Measurements from ENCODE around the gene BNIP3.
"Not testable (repeated sequence)": the region's sequence is repeated elsewhere in the genome, so short reads cannot be mapped to it uniquely, and the experiment has no call there.

BNIP3 gene

DNA sequence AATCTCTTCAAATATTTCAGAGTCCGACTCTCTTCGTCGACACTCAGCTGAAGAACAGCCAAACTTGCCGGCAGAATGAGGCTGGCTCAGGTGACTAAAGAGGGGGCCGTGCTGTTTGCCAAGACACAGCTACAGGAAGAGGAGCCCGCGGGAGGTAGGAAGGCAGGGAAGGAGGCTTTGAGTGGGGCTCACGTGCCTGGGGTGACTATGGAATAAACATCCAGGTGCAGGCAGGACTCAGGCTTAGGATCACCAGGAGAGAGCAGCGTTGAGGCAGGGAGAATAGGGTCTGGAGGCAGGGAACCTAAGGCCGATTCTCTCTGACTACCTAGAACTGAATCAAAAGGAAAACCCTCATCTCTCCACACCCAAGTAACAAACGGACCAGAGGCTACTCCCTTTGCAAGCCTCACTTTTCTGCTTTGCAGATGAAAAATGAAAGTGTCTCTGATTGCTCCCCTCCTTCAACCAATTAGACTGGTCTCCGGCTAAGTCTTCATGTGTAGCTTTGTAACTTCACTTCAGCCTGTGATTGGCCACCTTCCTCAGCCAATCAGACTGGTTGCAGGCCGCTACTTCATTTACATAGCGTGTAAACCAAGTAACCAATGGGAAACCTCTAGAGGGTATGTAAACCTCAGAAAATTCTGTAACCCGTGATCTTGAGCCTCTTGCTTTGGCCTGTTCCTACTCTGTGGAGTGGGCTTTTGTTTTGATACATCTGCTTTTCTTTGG, 19.7 kb upstream of the BNIP3 start:
- DNase-seq (ENCODE audit: low read depth in 2 of 2) = no peak

DNA sequence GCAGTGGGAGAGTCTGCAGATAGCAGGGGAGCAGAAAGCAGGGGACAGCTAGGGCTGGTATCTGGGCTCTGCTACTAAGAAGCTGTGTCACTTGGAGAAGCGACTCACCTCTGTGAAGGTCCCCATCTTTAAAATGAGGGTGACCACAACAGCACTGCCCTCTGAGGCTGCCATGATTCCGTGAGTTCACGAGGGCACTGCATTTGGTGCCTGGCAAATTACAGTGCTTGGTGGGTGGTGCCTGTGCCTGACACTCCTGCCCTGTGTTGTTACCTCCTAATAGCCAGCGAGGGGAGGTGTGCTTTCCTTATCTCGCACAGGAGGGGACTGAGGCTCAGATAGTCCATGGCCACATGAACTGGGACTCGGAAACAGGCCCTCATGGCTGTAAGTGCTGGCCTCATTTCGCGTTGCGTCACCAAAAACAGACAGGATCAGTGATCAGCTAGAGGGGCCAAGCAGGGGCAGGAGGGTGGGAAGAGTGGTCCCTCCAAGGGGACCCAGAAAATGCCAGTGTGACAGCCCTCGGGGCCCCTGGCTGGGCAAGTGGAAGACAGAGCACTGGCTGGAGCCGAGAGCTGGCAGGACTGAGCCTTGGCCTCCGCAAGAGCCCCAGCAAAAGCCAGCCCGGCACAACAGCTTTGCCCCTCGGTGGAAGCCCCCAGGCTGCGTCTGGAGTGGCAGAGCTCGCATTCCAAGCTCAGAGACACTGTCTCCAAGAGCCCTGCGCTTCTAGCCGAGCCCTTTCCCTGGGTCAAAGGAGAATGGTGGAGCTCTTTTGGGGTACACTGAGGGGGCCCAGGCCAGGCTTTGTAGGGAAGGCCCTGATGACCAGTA, 17.3 kb upstream of the BNIP3 start:
- DNase-seq (ENCODE audit: low read depth in 2 of 2) = no peak

DNA sequence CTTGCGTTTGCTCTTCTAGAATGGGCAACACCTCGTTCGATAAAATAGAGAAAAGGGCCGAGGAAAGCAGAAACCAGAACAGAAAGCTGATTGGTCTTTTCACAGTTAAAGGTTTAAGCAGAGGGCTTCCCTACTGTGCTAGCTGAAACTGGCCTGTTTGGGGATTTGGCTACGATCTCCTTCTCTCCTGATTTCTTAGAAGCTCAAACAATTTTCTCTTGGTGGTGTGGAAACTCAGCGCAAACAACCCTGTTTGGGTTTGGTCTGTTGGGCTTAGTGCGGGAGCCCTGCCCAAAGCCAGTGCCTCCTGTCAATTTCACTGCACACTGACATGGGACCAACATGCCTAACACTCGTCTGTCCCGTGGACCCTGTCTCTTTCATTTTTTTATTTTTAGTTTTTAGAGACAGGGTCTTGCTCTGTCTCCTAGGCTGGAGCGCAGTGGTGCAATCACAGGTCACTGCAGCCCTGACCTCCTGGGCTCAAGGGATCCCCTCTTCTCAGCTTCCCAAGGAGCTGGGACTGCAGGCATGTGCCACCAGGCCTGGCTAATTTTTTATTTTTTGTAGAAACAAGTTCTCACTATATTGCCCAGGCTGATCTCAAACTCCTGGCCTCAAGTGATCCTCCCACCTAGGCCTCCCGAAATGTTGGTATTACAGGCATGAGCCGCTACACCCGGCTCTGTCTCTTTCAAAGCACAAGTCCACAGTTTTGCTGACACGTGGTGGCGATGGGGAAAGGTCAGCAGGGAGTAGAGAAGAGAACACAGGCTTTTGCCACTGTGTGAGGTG, 16.5 kb upstream of the BNIP3 start:
- no peak for DNase-seq (ENCODE audit: low read depth in 2 of 2)

DNA sequence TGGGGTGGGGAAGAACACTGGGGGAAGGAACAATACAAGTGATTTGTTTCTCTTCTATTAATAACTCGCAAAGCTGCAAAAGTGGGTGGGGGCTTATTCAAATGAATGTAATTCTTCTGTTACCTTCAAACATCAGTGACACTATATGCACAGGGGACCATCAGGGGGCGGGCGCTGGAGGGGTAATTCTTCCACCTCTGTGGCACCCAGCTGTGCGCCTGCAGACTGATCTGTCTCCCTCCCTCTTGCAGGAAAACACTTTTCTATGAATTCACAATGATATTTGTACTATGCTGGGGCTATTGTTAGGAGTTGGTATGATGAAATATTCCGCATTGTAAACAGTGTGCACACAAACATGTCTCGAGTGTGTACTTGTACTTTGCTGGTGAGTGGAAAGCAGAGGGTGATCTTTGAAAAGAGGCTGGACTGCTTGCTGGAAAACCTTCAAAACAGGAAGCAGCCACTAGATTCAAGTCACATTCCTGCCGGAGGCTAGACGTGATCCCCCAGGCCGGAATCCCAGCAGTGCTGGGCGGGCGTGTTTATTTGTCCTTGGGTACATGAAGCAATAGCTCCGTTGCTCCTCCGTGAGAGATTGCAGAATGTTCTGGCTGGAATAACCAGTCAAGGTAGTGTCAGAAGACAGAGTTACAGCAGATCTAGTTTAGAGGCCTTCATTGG, 15.8 kb upstream of the BNIP3 start:
- no peak for DNase-seq (ENCODE audit: low read depth in 2 of 2)

DNA sequence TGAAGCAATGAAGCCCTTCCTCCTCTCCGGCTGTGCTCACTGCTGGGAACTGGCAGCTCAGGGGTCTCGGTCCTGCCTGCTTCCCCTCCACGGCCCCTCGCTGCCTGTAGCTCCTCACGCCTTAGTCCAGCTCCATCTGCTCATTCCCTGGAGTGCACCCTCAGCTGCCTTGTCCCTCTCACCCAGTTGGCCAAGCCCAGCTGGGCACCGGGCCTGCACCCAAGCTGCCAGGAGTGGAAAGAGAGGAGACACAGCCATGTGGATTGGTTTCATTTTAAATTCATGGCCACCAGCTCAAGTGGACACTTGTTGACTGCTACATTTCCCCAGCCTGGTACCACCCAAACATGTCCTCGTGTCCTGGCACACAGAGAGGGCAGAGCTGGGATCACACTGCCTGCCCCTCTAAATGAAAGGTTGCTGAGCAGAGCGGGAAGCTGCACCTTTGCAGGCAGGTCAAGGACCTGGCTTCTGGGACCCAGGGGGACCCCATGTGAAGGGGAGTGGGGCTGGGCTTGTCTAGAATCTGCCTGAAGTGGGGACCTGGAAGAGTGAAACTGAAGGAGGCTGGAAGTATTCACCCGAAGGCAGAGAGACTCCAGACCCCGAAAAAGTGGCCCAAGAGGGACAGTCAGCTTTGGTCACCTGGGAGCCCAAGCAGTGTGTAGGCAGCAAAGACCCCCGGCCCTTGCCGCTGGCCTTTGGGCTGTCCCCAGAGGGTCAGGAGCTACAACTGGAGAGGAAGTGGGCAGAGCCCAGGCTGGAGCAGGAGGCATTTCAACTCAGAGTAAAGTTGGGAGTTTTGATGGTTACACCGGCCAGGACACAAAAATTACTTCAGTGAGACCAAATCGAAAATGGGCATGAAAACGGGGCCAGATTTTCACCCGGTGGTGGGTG, 15.0 kb upstream of the BNIP3 start:
- DNase-seq (ENCODE audit: low read depth in 2 of 2) = no peak

DNA sequence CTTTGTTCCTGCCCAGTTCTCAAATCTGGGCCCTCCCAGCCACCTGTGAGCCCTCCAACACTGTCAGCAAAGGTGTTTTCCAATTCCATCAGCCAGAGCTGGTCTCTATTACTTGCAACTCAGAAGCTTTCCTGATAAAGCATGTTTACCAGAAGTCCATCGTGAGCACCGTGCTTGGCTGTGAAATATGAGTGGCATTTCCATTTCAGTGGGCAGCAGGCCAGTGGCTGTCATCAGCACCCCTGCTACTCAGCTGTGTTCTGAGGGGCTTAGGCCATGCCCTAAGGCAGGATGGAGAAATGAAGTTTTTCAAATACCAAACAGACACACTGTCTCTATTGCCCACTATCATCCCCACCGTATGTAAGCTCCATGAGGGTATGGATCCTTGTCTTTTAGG, 12.7 kb upstream of the BNIP3 start:
- no peak for DNase-seq (ENCODE audit: low read depth in 2 of 2)

DNA sequence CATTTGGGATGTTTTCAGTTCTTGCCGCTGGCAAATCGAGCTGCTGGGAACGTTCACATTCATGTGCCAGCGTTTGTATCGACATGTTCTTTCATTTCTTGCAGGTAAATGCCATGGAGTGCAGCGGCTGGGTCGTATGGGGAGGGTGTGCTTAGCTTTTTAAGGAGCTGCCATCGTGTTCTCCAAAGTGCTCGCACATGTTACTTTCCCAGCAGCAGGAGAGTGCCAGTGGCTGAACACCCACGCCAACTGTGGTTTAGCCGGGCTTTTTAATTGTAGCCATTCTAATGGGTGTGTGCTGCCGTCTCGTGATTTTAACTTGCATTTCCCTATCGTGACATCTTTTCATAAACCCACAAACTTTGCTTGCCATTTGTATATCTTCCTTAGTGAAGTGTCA, 11.6 kb upstream of the BNIP3 start:
- no peak for DNase-seq (ENCODE audit: low read depth in 2 of 2)

DNA sequence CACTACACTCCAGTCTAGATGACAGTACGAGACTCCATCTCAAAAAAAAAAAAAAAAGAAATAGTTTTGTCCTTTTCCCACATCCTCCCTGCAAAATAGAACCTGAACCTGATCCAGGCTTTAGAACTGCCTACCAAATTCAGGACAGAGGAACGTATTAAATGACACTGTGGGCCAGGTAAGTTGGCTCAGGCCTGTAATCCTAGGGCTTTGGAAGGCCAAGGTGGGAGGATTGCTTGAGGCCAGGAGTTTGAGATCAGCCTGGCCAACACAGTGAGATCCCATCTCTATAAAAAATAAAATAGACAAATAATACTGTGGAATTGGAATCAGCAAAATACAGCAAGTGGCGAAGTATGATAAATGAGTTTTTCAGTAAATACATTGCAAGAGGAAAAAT, 10.0 kb upstream of the BNIP3 start:
- DNase-seq (ENCODE audit: low read depth in 2 of 2) = no peak

DNA sequence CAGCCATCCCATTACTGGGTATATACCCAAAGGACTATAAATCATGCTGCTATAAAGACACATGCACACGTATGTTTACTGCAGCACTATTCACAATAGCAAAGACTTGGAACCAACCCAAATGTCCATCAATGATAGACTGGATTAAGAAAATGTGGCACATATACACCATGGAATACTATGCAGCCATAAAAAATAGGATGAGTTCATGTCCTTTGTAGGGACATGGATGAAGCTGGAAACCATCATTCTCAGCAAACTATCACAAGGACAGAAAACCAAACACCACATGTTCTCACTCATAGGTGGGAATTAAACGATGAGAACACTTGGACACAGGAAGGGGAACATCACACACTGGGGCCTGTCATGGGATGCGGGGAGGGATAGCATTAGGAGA, 6.1 kb upstream of the BNIP3 start:
- not testable (repeated sequence) for DNase-seq (ENCODE audit: low read depth in 2 of 2)

DNA sequence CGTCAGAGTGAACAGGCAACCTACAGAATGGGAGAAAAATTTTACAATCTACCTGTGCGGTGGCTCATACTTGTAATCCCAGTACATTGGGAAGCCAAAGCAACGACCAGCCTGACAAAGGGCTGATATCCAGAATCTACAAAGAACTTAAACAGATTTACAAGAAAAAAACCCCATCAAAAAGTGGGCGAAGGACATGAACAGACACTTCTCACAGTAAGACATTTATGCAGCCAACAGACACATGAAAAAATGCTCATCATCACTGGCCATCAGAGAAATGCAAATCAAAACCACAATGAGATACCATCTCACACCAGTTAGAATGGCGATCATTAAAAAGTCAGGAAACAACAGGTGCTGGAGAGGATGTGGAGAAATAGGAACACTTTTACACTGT, 5.6 kb upstream of the BNIP3 start:
- not testable (repeated sequence) for DNase-seq (ENCODE audit: low read depth in 2 of 2)

DNA sequence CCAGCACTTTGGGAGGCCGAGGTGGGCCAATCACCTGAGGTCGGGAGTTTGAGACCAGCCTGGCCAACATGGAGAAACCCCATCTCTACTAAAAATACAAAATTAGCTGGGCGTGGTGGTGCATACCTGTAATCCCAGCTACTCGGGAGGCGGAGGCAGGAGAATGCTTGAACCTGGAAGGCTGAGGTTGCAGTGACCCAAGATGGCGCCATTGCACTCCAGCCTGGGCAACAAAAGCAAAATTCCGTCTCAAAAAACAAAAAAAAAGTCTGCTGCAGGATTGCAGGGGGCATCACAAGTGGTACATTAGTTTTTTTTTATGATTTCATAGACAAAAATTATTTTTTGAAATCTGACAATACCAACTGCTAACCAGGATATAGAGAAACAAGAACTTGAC, 5.1 kb upstream of the BNIP3 start:
- not testable (repeated sequence) for DNase-seq (ENCODE audit: low read depth in 2 of 2)

DNA sequence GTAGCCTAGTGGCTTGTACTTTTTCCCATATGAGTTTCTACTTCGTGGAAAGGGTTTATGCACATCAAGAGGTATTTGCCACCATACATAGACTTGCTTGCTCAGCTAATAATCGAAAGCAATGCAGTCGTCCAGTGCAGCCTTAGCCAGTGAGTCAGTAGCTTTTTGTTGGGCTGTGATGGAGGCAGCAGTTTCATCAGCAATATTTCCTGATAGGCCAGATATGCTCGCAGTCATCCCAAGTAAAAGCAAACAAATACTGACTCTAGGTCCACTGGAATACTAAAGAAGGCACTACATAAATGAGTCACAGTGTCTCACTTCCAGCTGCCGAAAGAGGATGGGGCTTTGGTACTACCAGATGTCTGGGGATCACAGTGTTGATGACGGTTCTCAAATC, 2.1 kb upstream of the BNIP3 start:
- no peak for DNase-seq (ENCODE audit: low read depth in 2 of 2)

DNA sequence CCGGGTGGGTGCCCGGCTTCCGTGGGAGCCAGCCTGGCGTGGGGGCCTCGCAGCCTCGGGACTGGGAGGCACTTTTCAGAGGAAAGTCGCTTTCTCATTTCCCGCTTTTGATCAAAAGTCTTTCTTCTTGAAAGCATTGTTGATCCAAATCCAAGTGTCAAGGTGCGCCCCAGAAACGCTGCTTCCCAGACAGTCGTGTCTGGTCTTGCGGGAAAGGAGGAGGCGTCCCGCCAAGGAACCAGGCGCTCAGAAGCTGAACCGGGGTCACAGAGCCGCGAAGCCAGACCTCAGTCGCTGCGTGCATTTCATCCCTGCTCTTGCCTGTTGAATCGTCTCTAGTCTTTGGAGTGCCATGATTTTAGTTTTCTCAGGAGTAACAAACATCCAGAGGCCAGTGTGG, 1.1 kb upstream of the BNIP3 start:
- DNase-seq (ENCODE audit: low read depth in 2 of 2) = no peak

DNA sequence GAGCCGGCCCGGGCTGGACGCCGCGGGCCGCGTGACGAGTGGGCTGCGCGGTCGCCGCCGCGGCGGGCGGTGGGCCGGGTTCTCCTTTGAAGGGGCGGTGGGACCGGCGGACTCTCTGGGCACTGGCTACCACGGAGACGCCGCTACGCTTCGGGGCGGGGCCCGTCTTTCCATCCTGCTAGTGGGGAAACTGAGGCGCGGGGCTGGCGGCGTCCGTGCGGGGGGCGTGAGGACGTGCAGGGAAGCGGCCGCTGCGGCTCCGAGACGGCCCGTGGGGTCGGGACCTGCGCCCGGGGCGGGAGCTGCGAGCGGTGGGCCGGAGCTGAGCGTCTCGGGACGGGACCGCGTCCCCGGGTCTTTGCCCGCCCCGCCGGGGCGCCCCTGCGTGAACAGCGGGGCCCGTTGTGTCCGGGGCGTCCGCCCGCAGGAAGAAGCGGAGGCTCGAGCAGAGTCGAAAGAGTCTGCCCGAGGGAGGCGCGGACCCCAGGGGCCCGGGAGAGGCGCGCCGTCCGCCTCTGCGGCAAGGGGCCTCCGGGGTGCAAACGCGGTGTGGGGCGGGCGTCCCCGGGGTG, 548 bp upstream of the BNIP3 start:
- DNase-seq (ENCODE audit: low read depth in 2 of 2) = no peak

DNA sequence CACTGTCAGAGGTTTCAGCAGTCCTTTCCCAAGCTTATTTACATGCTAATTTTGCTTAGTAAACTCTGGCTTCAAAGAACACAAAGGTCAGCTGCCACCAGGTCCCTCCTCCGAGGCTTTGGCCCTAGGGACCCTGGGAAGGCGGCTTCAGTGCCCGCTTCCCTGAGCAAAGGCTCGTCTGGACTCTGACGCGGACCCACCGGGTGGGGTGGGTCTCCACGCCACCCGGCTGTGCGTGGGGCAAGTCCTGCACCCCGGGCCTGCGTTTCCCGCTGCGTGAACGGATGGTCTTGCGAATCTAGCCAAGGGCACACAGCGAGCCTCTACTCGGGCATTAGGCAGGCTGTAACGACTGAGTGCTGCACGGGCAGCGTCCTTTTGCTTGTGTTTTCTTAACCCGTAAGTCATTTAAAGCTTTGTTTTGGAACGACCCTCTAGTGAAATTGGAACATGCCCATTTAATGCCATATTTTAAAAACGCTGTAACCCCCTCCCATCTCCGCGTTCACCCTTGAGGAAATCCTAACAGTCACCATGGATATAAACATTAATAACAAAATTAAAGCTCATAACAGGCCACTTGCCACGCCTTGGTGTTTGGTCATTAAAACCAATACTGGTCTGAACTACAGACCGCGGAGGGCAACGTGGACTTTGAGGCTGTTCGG, 828 bp downstream of the BNIP3 start:
- no peak for DNase-seq (ENCODE audit: low read depth in 2 of 2)

DNA sequence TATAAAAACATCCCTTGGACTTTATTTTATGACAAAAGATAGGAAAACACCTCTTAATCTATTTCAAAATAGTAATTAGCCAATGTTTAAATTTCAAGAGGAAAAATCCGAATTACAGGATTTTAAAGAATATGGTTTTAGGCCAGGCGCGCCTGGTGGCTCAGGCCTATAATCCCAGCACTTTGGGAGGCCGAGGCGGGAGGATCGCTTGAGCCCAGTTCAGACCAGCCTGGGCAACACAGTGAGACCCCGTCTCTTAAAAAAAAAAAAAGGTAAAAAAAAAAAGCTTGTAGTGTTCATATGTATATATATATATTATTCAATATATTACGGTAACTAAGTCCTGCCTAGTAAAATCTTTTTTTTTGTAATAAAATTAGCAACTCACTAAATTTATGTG, 1.4 kb downstream of the BNIP3 start:
- no peak for DNase-seq (ENCODE audit: low read depth in 2 of 2)

DNA sequence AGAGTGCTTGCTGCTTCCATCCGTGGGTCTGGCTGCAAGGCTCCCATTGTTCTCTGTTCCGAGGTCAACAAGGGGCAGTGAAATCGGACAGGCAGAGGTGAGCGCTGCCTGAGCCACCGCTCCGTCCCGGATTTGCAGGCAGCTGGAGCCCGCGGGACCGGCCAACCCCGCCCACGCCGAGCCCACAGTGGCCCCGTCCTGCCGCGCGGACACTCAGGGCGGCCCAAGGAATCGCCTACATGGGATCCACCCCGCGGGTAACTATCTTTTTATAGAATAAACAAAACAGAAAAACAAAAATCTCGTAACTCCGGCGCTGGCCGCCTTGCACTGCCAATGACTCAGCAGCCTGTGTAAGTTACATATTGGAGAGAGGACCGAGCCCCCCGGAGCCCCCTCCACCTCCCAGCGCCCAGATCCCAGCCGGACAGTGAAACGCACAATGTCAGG, 1.9 kb downstream of the BNIP3 start:
- no peak for DNase-seq (ENCODE audit: low read depth in 2 of 2)

DNA sequence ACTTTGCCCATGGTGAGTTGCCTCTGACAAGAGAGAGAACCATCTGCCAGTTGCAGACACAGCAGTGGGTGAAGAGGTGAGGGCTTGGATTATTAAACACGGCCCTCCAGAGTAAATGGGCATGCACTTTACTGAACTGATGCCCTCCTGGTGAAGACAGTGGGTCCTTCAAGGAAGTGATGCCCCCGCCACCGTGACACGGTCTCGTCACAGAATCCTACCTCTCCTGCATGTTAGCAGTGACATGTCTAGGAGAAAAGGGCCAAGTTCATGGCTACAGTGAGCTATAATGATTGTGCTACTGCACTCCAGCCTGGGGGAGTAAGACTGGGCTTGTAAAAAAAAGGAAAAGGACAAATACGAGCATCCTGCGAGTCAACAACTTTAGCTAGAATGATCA, 2.4 kb downstream of the BNIP3 start:
- no peak for DNase-seq (ENCODE audit: low read depth in 2 of 2)

DNA sequence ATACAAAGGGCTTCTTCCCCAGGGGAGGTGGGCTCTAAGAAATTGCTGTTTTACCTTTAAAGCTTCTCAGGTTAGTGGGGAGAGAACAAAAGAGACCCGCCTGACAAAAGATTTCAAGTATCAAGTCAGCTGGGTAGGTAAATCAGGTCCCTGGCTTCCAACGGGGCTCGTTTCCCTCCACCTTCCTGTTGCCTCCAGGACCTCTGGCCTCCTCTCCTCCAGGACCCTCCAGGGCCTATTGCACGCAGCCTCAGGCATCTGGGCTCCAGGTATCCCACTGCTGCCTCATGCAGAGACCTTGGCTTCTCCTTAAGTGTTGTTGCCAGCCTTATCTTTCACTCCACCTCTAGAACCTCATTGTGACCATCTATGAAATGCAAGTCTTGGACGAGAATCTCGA, 2.9 kb downstream of the BNIP3 start:
- no peak for DNase-seq (ENCODE audit: low read depth in 2 of 2)

DNA sequence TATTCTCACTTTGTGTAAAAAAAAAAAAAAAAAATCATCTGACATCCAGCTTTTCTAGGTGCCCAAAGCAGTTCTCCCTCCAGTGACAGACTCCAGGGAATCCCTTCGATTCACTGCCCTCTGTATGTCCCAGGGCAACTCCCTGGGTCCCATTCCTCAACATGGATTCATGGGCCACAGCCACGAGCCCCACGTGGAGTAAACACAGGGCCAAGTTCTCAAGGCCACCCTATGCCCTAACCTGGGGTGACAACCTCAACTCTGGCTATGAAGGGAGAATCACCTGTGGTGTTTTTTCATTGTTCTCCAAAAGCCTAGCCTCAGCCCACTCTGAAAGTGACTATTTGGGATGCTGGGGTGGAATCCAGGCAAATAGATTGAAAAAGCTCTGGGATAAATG, 3.4 kb downstream of the BNIP3 start:
- DNase-seq (ENCODE audit: low read depth in 2 of 2) = no peak
